Neural cell (in vitro differentiated cells): ENCODE results near the gene MS4A6A. TPM values are rescaled to one million over a fixed set of nuclear protein-coding genes. Genes with fewer than 3 reads are reported as not detected.

Experiments used
- H2AFZ ChIP-seq: fragments of 200-600, 300-800 bp; sonication (generic), shearing (Covaris generic); 2 replicates; pipeline ENCODE4 v1.6.0; 2014; ENCODE audit warnings: low read depth, mild to moderate bottlenecking, antibody characterized with exemption, low read length, moderate library complexity
- H3F3A ChIP-seq: fragments of 200-600 bp; shearing (Covaris generic); 2 replicates; pipeline ENCODE4 v1.6.1; 2016; ENCODE audit warnings: mild to moderate bottlenecking, moderate library complexity, mixed read lengths, antibody characterized with exemption, low read length; ENCODE audit not compliant: insufficient read depth, poor library complexity, severe bottlenecking
- H3K27ac ChIP-seq: fragments of 200-600, 300-800 bp; sonication (generic), shearing (Covaris generic); 2 replicates; pipeline ENCODE4 v1.5.1; 2014; ENCODE audit warnings: mild to moderate bottlenecking, low read length, moderate library complexity
- H3K27me3 ChIP-seq: fragments of 300-800, 200-600 bp; sonication (generic), shearing (Covaris generic); 2 replicates; pipeline ENCODE4 v1.6.0; 2014; ENCODE audit warnings: mild to moderate bottlenecking, low read depth, low read length, moderate library complexity; ENCODE audit not compliant: insufficient read depth
- H3K36me3 ChIP-seq: fragments of 300-800, 200-600 bp; sonication (generic), shearing (Covaris generic); 2 replicates; pipeline ENCODE4 v1.5.1; 2014; ENCODE audit warnings: mild to moderate bottlenecking, antibody characterized with exemption, low read length, moderate library complexity; ENCODE audit not compliant: insufficient read depth
- H3K4me2 ChIP-seq: fragments of 300-800, 200-600 bp; sonication (generic), shearing (Covaris generic); 2 replicates; pipeline ENCODE4 v1.6.0; 2014; ENCODE audit warnings: mild to moderate bottlenecking, low read length
- H3K4me3 ChIP-seq: fragments of 300-800, 200-600 bp; sonication (generic), shearing (Covaris generic); 2 replicates; pipeline ENCODE4 v1.5.1; 2014; ENCODE audit warnings: mild to moderate bottlenecking, low read length, moderate library complexity
- H3K79me2 ChIP-seq: fragments of 200-600 bp; shearing (Covaris generic); replicated peaks from 2 replicates; pipeline ENCODE4 v1.6.0; 2014; ENCODE audit warnings: mild to moderate bottlenecking, low read length, moderate library complexity; ENCODE audit not compliant: insufficient read depth
- H3K9ac ChIP-seq: fragments of 300-800, 200-600 bp; sonication (generic), shearing (Covaris generic); 2 replicates; pipeline ENCODE4 v1.6.1; 2016; ENCODE audit warnings: mild to moderate bottlenecking, low read length, mixed read lengths
- H3K9me2 ChIP-seq: fragments of 200-600 bp; shearing (Covaris generic); 2 replicates; pipeline ENCODE4 v1.6.1; 2016; ENCODE audit warnings: mild to moderate bottlenecking, low read length, mixed read lengths; ENCODE audit not compliant: insufficient read depth
- H3K9me3 ChIP-seq: fragments of 200-600, 300-800 bp; sonication (generic), shearing (Covaris generic); 2 replicates; pipeline ENCODE4 v1.6.1; 2016; ENCODE audit warnings: mild to moderate bottlenecking, mixed run types, low read length, moderate library complexity, mixed read lengths
- H4K20me1 ChIP-seq: fragments of 200-600 bp; shearing (Covaris generic); 2 replicates; pipeline ENCODE4 v1.6.1; 2016; ENCODE audit warnings: mild to moderate bottlenecking, mixed run types; ENCODE audit not compliant: insufficient read depth
- CTCF ChIP-seq: fragments of 450-650 bp; IDR thresholded peaks from 2 replicates; pipeline ENCODE4 v1.5.1; 2014; ENCODE audit warnings: antibody characterized with exemption, mild to moderate bottlenecking, moderate library complexity; ENCODE audit not compliant: poor library complexity, severe bottlenecking
- EP300 ChIP-seq: fragments of 450-650 bp; conservative IDR thresholded peaks from 2 replicates; pipeline ENCODE4 v1.6.1; 2014; ENCODE audit warnings: antibody characterized with exemption, mild to moderate bottlenecking, moderate library complexity; ENCODE audit not compliant: poor library complexity, severe bottlenecking
- EZH2 ChIP-seq: fragments of 200-600, 300-800 bp; shearing (Covaris generic), sonication (generic); IDR thresholded peaks from 2 replicates; pipeline ENCODE4 v1.6.1; 2014; ENCODE audit warnings: antibody characterized with exemption, low read length, borderline replicate concordance, mild to moderate bottlenecking; ENCODE audit not compliant: insufficient read depth, poor library complexity, severe bottlenecking
- MXI1 ChIP-seq: fragments of 450-650 bp; conservative IDR thresholded peaks from 2 replicates; pipeline ENCODE4 v1.6.1; 2014; ENCODE audit warnings: antibody characterized with exemption, mild to moderate bottlenecking; ENCODE audit not compliant: poor library complexity, severe bottlenecking
- POLR2AphosphoS5 ChIP-seq: IDR thresholded peaks from 2 replicates; pipeline ENCODE4 v1.6.1; 2012
- RAD21 ChIP-seq: fragments of 450-650 bp; conservative IDR thresholded peaks from 2 replicates; pipeline ENCODE4 v1.6.1; 2014; ENCODE audit warnings: antibody characterized with exemption, mild to moderate bottlenecking, moderate library complexity
- SMC3 ChIP-seq: fragments of 450-650 bp; conservative IDR thresholded peaks from 2 replicates; pipeline ENCODE4 v1.6.1; 2014; ENCODE audit warnings: antibody characterized with exemption, mild to moderate bottlenecking, moderate library complexity; ENCODE audit not compliant: poor library complexity
- TAF1 ChIP-seq: IDR thresholded peaks from 2 replicates; pipeline ENCODE4 v1.6.1; 2012; ENCODE audit warnings: low read depth
- polyA plus RNA-seq: library from polyadenylated mRNA; depleted of rRNA; stranded (reverse); fragments of >200 nt; gene quantifications from 2 replicates; pipeline ENCODE4 v1.2.3, GENCODE V29; 2014
- small RNA-seq, 3 experiments: library from RNA; depleted of rRNA; stranded (forward); fragments of <200 nt; gene quantifications; one replicate each; pipeline ENCODE3, GENCODE V24; 2012
- TF ChIP-seq, protein P1 (sequence below): IDR thresholded peaks from 2 replicates; pipeline ENCODE4 v1.6.1; 2012; ENCODE audit warnings: borderline replicate concordance

MS4A6A gene
- polyA plus RNA-seq, 1 donor from 2014 or later = not detected

DNA sequence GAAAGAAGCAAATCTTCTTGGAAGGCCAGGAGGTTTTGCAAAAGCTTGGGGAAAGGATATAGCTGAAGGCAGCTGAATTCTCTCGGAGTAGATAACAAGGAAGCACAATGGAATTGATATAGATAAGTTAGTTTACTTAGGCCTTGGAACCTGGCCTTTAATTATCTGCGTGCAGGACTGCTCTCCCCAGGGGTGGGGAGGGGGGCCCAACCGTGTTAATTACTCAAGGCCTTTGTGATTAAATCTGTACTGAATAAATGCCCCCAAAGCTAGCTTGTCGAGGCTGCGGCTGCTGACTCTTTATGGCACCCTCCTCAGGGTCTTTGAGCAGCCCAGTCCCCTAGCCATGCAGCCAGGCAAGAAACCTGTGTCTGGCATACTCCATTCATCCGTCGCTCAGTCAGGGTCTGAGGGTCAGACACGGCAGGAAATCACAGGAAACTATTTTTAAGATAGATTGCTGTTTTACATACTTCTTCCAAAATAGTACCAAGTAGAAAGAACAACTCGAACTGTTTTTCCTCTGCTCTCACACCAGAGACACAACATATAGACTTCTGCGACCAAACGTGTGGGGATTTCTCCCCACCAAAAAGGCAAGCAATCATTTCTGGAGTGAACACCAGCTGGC is 58.0 kb downstream of the MS4A6A start:
- Histone ChIP-seq H4K20me1 (no peaks in the 10 kb centered on the region), H3K27ac (no peak overlapping the region), H3K79me2 (no peaks in the 10 kb centered on the region), H3K9me3 (no peaks in the 10 kb centered on the region), H3K27me3 (no peaks in the 10 kb centered on the region), H3K4me2 (no peak overlapping the region), H2AFZ (no peak overlapping the region), H3K4me3 (no peak overlapping the region), H3K9ac (no peak overlapping the region), H3K9me2 (no peaks in the 10 kb centered on the region), H3K36me3 (no peaks in the 10 kb centered on the region), H3F3A (no peaks in the 10 kb centered on the region)
- TF ChIP-seq TAF1 (no peak), POLR2AphosphoS5 (no peak), MXI1 (no peak), SMC3 (no peak), CTCF (no peak), RAD21 (no peak), EP300 (no peak), EZH2 (no peak)
- TF ChIP-seq, protein P1, sequence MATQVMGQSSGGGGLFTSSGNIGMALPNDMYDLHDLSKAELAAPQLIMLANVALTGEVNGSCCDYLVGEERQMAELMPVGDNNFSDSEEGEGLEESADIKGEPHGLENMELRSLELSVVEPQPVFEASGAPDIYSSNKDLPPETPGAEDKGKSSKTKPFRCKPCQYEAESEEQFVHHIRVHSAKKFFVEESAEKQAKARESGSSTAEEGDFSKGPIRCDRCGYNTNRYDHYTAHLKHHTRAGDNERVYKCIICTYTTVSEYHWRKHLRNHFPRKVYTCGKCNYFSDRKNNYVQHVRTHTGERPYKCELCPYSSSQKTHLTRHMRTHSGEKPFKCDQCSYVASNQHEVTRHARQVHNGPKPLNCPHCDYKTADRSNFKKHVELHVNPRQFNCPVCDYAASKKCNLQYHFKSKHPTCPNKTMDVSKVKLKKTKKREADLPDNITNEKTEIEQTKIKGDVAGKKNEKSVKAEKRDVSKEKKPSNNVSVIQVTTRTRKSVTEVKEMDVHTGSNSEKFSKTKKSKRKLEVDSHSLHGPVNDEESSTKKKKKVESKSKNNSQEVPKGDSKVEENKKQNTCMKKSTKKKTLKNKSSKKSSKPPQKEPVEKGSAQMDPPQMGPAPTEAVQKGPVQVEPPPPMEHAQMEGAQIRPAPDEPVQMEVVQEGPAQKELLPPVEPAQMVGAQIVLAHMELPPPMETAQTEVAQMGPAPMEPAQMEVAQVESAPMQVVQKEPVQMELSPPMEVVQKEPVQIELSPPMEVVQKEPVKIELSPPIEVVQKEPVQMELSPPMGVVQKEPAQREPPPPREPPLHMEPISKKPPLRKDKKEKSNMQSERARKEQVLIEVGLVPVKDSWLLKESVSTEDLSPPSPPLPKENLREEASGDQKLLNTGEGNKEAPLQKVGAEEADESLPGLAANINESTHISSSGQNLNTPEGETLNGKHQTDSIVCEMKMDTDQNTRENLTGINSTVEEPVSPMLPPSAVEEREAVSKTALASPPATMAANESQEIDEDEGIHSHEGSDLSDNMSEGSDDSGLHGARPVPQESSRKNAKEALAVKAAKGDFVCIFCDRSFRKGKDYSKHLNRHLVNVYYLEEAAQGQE = no peak

Small RNA genes lying within 50 kb of the gene (small RNA-seq; reads per million reads assigned to genes)
- gene MIR6503 = 0 reads per million in 3 experiments

Other genes with a start within 250 kb of the MS4A6A start
- gene OOSP1, start 244.7 kb downstream of the MS4A6A start, polyA plus RNA-seq = not detected in 2 replicates
- not detected in 2 replicates for gene OOSP4A, start 219.1 kb downstream of the MS4A6A start, polyA plus RNA-seq
- gene OOSP4B, start 165.9 kb downstream of the MS4A6A start, polyA plus RNA-seq = not detected in 2 replicates
- not detected in 2 replicates for gene OOSP2, start 142.7 kb downstream of the MS4A6A start, polyA plus RNA-seq
- gene MS4A3, start 126.4 kb downstream of the MS4A6A start, polyA plus RNA-seq = not detected in 2 replicates
- gene MS4A2, start 94.4 kb downstream of the MS4A6A start, polyA plus RNA-seq = not detected in 2 replicates
- not detected in 2 replicates for gene MS4A4E, start 60.1 kb upstream of the MS4A6A start, polyA plus RNA-seq
- not detected in 2 replicates for gene MS4A4A, start 97.6 kb upstream of the MS4A6A start, polyA plus RNA-seq
- gene MS4A6E, start 144.2 kb upstream of the MS4A6A start, polyA plus RNA-seq = not detected in 2 replicates
- gene MS4A7, start 195.4 kb upstream of the MS4A6A start, polyA plus RNA-seq = 0.10 TPM in 1 of 2 replicates, not detected in the other
- gene MS4A14, start 213.4 kb upstream of the MS4A6A start, polyA plus RNA-seq = not detected in 2 replicates
- gene MS4A5, start 246.5 kb upstream of the MS4A6A start, polyA plus RNA-seq = not detected in 2 replicates